Fibroblast of the aortic adventitia (primary cell): Measurements from ENCODE around the gene PARP16. TPM values are rescaled to one million over a fixed set of nuclear protein-coding genes. Genes with fewer than 3 reads are reported as not detected.

Experiments
- DNase-seq: peaks from one replicate; pipeline ENCODE4 v3.0.0-alpha.2; 2010; ENCODE audit warnings: low read depth
- H3K4me3 ChIP-seq: 2 replicates; pipeline ENCODE4 v1.5.1; 2011; ENCODE audit warnings: low read depth, mild to moderate bottlenecking, control low read depth, low read length, moderate library complexity
- CTCF ChIP-seq: IDR thresholded peaks from 2 replicates; pipeline ENCODE4 v1.5.1; 2011; ENCODE audit warnings: mild to moderate bottlenecking, low read length, control low read depth, inconsistent platforms; ENCODE audit not compliant: insufficient read depth
- total RNA-seq: library from RNA; depleted of rRNA; stranded (reverse); fragments of >200 nt; gene quantifications from 2 replicates; pipeline ENCODE4 v1.2.3, GENCODE V29; 2012; ENCODE audit warnings: low replicate concordance

The PARP16 gene
- total RNA-seq, 1 donor: 4.7 TPM

GRCh38 chr15:65311760-65312159 lies 25.1 kb upstream of the PARP16 start:
- H3K4me3 ChIP-seq: no peak overlapping the region
- no peak for TF ChIP-seq CTCF
- DNase-seq: no peak

GRCh38 chr15:65310431-65311137 lies 23.9 kb upstream of the PARP16 start:
- TF ChIP-seq CTCF: no peak
- DNase-seq: no peak

GRCh38 chr15:65309882-65310418 lies 23.3 kb upstream of the PARP16 start:
- H3K4me3 ChIP-seq: no peak overlapping the region
- TF ChIP-seq CTCF: no peak
- no peak for DNase-seq

More at GRCh38 chr15:65310431-65311137, 23.9 kb upstream of the PARP16 start:
- no peak overlapping the region for H3K4me3 ChIP-seq

- no peak for DNase-seq
- TF ChIP-seq CTCF: no peak
- H3K4me3 ChIP-seq: no peak overlapping the region
Observed at GRCh38 chr15:65307978-65308377, 21.3 kb upstream of the PARP16 start.

- no peak for TF ChIP-seq CTCF
- no peak overlapping the region for H3K4me3 ChIP-seq
- DNase-seq: no peak
Observed at GRCh38 chr15:65306551-65306950, 19.9 kb upstream of the PARP16 start.

GRCh38 chr15:65305776-65306175 lies 19.1 kb upstream of the PARP16 start:
- DNase-seq: no peak
- H3K4me3 ChIP-seq: no peak overlapping the region
- no peak for TF ChIP-seq CTCF
